ENCODE results near the gene ATG7. TPM values are rescaled to one million over a fixed set of nuclear protein-coding genes. Genes with fewer than 3 reads are reported as not detected.

ATG7 gene
- total and polyA plus RNA-seq, 10 of the 15 experiments (the other 5 are each of a cell fraction or from before 2014, with no cell fraction given), result 13.5 to 49.5 (median 26.4) TPM

- H3K79me2 ChIP-seq (ENCODE audit: control insufficient read depth, insufficient read depth, low read length), result peaks cover 21% of the 10 kb centered on the region
- CTCF ChIA-PET, result no interaction called here
- no peak overlapping the region for H2AFZ ChIP-seq (ENCODE audit: control insufficient read depth, low read depth, low read length)
- POLR2A ChIA-PET, result no interaction called here
- intact Hi-C loops (cut with micrococcal nuclease; ENCODE audit: unreplicated experiment) (no loop called here), in situ Hi-C loops (cut with MboI) (no loop called here)
- no peak overlapping the region for H3K4me2 ChIP-seq (ENCODE audit: control insufficient read depth, insufficient read depth)
- H3K36me3 ChIP-seq (ENCODE audit: control insufficient read depth in 2 of 2, insufficient read depth in 2 of 2, low read length in 1 of 2), result peaks cover 8 to 9% of the 10 kb centered on the region in 2 experiments
- DNase-seq (ENCODE audit: low read depth, low spot score) (no peak), ATAC-seq (no peak), FAIRE-seq (no peak)
- no peak overlapping the region for H3K27ac ChIP-seq (ENCODE audit: control insufficient read depth, insufficient read depth)
- H3K9ac ChIP-seq (ENCODE audit: control insufficient read depth, insufficient read depth, low read length), result no peak overlapping the region
- no peaks in the 10 kb centered on the region for H3K4me1 ChIP-seq (ENCODE audit: control insufficient read depth, insufficient read depth, low read length)
- no peak overlapping the region for H3K4me3 ChIP-seq
- SMC1A ChIA-PET (ENCODE audit: uncharacterized antibody, unreplicated experiment), result no interaction called here
- H3K9me3 ChIP-seq (replicated peaks; ENCODE audit: control insufficient read depth, insufficient read depth, low read length), result no peaks in the 10 kb centered on the region
- RAD21 ChIA-PET (ENCODE audit: unreplicated experiment), result no interaction called here
- no peaks in the 10 kb centered on the region for H3K27me3 ChIP-seq (replicated peaks in 1 of 2; ENCODE audit: control insufficient read depth in 2 of 2, insufficient read depth in 2 of 2, low read length in 1 of 2)
- no TSS peak for BruUV-seq (replicated peaks)
- TF ChIP-seq NRF1 (conservative IDR thresholded peaks at IDR 0.05; ENCODE audit: low read depth, low read length), result no peak
- TF ChIP-seq PML (IDR thresholded peaks at IDR 0.05; ENCODE audit: low read length), result no peak
- TF ChIP-seq MXI1 (IDR thresholded peaks at IDR 0.05; ENCODE audit: low read depth, low read length), result no peak
- no peak for TF ChIP-seq REST (IDR thresholded peaks at IDR 0.05; ENCODE audit: low read depth, low read length)
- TF ChIP-seq POLR2A (IDR thresholded peaks at IDR 0.05; ENCODE audit: low read depth, low read length), result no peak
- TF ChIP-seq RBBP5 (conservative IDR thresholded peaks at IDR 0.05), result no peak
- no peak for TF ChIP-seq SUPT20H (IDR thresholded peaks at IDR 0.05; ENCODE audit: borderline replicate concordance, control insufficient read depth, low read depth, low read length)
- TF ChIP-seq YY1 (IDR thresholded peaks at IDR 0.05; ENCODE audit: low read depth, low read length), result no peak
- TF ChIP-seq PAX5 (IDR thresholded peaks at IDR 0.05; ENCODE audit: borderline replicate concordance, low read depth, low read length), result no peak
- no peak for TF ChIP-seq RAD51 (IDR thresholded peaks at IDR 0.05)
- no peak for TF ChIP-seq SMARCA5 (IDR thresholded peaks at IDR 0.05)
- no peak for TF ChIP-seq RB1 (IDR thresholded peaks at IDR 0.05; ENCODE audit: borderline replicate concordance)
- H4K20me1 ChIP-seq (ENCODE audit: control insufficient read depth, insufficient read depth), result no peaks in the 10 kb centered on the region
- WGBS (ENCODE audit: insufficient coverage, insufficient replicate concordance, low lambda C conversion rate, missing lambda C conversion rate), result 95% methylated on average over 20 of the region's 20 CpGs
Observed at GRCh38 chr3:11574981-11575669, 302.9 kb downstream of the ATG7 start.
